DND-41 (cell line): ENCODE results near the gene B3GALT6.
A peak's percentile ranks its signal among the peaks of the same experiment; 100 is the strongest.

Experiments used
- ATAC-seq: fragments of 200-7000 bp; cut with Tn5 transposase; 3 replicates; pipeline ENCODE4 v1.9.1; 2021; ENCODE audit warnings: low read depth; ENCODE audit not compliant: insufficient read depth
- DNase-seq: peaks from one replicate; pipeline ENCODE4 v3.0.0-alpha.2; 2020
- H2AFZ ChIP-seq: 2 replicates; pipeline ENCODE4 v1.6.0; 2012; ENCODE audit warnings: low read depth, low read length
- H3K27ac ChIP-seq: 2 replicates; pipeline ENCODE4 v1.5.1; 2012; ENCODE audit warnings: low read length, inconsistent platforms
- H3K27me3 ChIP-seq: fragments of 200-600 bp; sonication (generic); 2 replicates; pipeline ENCODE4 v1.6.0; 2012; ENCODE audit warnings: low read length, mild to moderate bottlenecking, inconsistent platforms; ENCODE audit not compliant: insufficient read depth, poor library complexity
- H3K36me3 ChIP-seq: 2 replicates; pipeline ENCODE4 v1.5.1; 2012; ENCODE audit warnings: low read length, inconsistent platforms; ENCODE audit not compliant: insufficient read depth
- H3K4me1 ChIP-seq: 2 replicates; pipeline ENCODE4 v1.5.1; 2012; ENCODE audit warnings: mild to moderate bottlenecking, low read length; ENCODE audit not compliant: insufficient read depth
- H3K4me2 ChIP-seq: 2 replicates; pipeline ENCODE4 v1.6.0; 2012; ENCODE audit warnings: mild to moderate bottlenecking, moderate library complexity, low read length, inconsistent platforms; ENCODE audit not compliant: insufficient read depth
- H3K4me3 ChIP-seq, 2 experiments: fragments of 200-600 bp in 1 of 2; shearing (Covaris generic) in 1 of 2; 2 replicates each; pipeline ENCODE4 v1.5.1; 2012 to 2016; ENCODE audit warnings: inconsistent platforms in 2 of 2, low read length in 2 of 2, mild to moderate bottlenecking in 2 of 2, low read depth in 1 of 2, moderate library complexity in 1 of 2
- H3K79me2 ChIP-seq: 2 replicates; pipeline ENCODE4 v1.6.0; 2012; ENCODE audit warnings: low read length, inconsistent platforms; ENCODE audit not compliant: insufficient read depth
- H3K9ac ChIP-seq: 2 replicates; pipeline ENCODE4 v1.6.0; 2012; ENCODE audit warnings: low read depth, mild to moderate bottlenecking, inconsistent platforms, low read length, moderate library complexity
- H3K9me3 ChIP-seq: 2 replicates; pipeline ENCODE4 v1.5.1; 2012; ENCODE audit warnings: low read length, moderate library complexity, mild to moderate bottlenecking, inconsistent platforms; ENCODE audit not compliant: insufficient read depth, severe bottlenecking
- H4K20me1 ChIP-seq: 2 replicates; pipeline ENCODE4 v1.6.0; 2012; ENCODE audit warnings: low read length; ENCODE audit not compliant: insufficient read depth
- EZH2 ChIP-seq: IDR thresholded peaks from 3 replicates; pipeline ENCODE4 v1.6.1; 2012; ENCODE audit warnings: borderline replicate concordance, low read depth, mild to moderate bottlenecking, moderate library complexity, low read length, inconsistent platforms; ENCODE audit not compliant: severe bottlenecking
- TF ChIP-seq, protein P1 (sequence below): IDR thresholded peaks from 2 replicates; pipeline ENCODE4 v1.5.1; 2012; ENCODE audit warnings: borderline replicate concordance, low read length, moderate library complexity, mild to moderate bottlenecking; ENCODE audit not compliant: poor library complexity, severe bottlenecking; ENCODE audit errors: extremely low read depth

The B3GALT6 gene

DNA sequence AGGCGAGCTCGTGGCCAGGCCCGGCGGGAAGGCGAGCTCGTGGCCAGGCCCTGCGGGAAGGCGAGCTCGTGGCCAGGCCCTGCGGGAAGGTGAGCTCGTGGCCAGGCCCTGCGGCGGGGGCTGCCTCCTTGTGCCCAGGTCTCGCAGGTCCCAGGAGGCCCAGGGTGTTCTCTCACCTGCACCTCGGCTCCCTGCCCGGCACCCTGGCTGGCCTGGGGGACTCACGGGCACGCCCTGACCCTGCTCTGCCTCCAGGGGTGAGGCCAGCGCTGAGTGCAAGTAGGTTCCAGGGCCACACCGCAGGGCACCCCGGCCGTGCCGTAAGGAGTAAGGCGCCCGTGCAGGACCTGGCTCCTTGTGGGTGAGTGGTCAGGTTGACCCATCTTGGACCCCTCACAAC is 4.7 kb upstream of the B3GALT6 start:
- TF ChIP-seq, protein P1, sequence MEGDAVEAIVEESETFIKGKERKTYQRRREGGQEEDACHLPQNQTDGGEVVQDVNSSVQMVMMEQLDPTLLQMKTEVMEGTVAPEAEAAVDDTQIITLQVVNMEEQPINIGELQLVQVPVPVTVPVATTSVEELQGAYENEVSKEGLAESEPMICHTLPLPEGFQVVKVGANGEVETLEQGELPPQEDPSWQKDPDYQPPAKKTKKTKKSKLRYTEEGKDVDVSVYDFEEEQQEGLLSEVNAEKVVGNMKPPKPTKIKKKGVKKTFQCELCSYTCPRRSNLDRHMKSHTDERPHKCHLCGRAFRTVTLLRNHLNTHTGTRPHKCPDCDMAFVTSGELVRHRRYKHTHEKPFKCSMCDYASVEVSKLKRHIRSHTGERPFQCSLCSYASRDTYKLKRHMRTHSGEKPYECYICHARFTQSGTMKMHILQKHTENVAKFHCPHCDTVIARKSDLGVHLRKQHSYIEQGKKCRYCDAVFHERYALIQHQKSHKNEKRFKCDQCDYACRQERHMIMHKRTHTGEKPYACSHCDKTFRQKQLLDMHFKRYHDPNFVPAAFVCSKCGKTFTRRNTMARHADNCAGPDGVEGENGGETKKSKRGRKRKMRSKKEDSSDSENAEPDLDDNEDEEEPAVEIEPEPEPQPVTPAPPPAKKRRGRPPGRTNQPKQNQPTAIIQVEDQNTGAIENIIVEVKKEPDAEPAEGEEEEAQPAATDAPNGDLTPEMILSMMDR: no peak
- TF ChIP-seq EZH2: no peak
- no peaks in the 10 kb centered on the region for H3K9me3 ChIP-seq
- no peak overlapping the region for H3K9ac ChIP-seq
- peaks cover 64% of the 10 kb centered on the region for H4K20me1 ChIP-seq
- no peak overlapping the region for H3K27ac ChIP-seq
- no peak overlapping the region for H3K4me3 ChIP-seq
- H3K4me2 ChIP-seq: no peak overlapping the region
- peaks cover 79% of the 10 kb centered on the region for H3K36me3 ChIP-seq
- DNase-seq (no peak), ATAC-seq (no peak)
- H3K79me2 ChIP-seq: peaks cover 77% of the 10 kb centered on the region
- no peak overlapping the region for H2AFZ ChIP-seq
- H3K27me3 ChIP-seq: no peaks in the 10 kb centered on the region
- H3K4me1 ChIP-seq: peaks cover 17% of the 10 kb centered on the region

DNA sequence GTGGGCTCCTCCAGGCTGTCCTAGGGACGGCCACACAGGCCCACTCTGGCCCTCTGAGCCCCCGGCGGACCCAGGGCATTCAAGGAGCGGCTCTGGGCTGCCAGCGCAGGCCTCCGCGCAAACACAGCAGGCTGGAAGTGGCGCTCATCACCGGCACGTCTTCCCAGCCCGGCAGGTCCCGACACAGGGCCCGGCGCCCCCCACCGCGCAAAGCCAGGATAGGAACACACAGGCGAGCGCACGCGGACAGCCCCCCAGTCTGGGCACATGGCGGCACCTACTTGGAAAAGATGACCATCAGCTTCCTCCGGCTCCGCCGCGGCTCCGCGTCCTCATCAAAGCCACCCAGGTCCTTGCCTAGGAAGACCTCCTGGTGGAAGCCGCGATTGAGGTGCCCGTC is 3.9 kb upstream of the B3GALT6 start:
- no peak overlapping the region for H3K4me3 ChIP-seq
- no peak overlapping the region for H2AFZ ChIP-seq
- H3K27ac ChIP-seq: no peak overlapping the region
- peaks cover 80% of the 10 kb centered on the region for H3K79me2 ChIP-seq
- peaks cover 25% of the 10 kb centered on the region for H3K4me1 ChIP-seq
- no peak overlapping the region for H3K9ac ChIP-seq
- no peak for TF ChIP-seq EZH2
- TF ChIP-seq, protein P1: no peak
- peaks cover 58% of the 10 kb centered on the region for H4K20me1 ChIP-seq
- DNase-seq (no peak), ATAC-seq (no peak)
- no peaks in the 10 kb centered on the region for H3K9me3 ChIP-seq
- H3K27me3 ChIP-seq: no peaks in the 10 kb centered on the region
- H3K4me2 ChIP-seq: no peak overlapping the region
- peaks cover 74% of the 10 kb centered on the region for H3K36me3 ChIP-seq

DNA sequence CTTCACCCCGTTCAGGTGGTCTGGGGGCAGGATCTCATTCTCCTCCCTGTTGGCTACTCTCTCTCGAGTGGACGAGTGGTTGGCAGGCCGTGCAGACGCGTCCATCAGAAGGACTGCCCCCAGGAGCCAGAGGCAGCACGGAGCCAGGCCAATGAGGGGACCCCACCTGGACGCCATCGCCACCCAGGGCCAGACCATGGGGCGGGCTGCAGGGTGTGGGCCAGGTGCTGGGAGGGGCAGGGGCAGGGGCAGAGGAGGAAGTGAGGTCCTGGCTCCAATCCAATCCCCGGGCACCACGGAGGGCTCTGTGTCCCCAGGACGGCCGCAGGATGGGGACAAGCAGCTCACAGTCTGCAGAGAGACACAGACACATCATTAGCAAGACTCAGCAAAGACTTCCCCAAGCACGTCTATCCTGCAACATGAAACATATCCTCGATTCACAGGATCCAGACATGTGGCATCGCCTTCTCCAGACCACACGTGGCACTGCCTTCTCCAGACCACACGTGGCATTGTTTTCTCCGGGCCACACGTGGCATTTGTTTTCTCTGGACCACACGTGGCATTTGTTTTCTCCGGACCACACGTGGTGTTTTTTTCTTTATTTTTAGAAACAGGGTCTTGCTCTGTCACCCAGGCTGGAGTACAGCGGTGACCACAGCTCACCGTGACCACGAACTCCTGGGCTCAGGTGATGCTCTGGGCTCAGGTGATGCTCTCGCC is 3.3 kb upstream of the B3GALT6 start:
- Histone ChIP-seq H2AFZ (no peak overlapping the region), H3K4me2 (peak overlapping the region; percentile 91; the same call in 1 of the 2 replicates), H3K9ac (no peak overlapping the region), H3K9me3 (no peaks in the 10 kb centered on the region), H4K20me1 (peaks cover 62% of the 10 kb centered on the region), H3K27me3 (no peaks in the 10 kb centered on the region), H3K36me3 (peaks cover 75% of the 10 kb centered on the region), H3K4me3 (no peak overlapping the region), H3K79me2 (peaks cover 85% of the 10 kb centered on the region), H3K4me1 (peaks cover 30% of the 10 kb centered on the region), H3K27ac (no peak overlapping the region)
- DNase-seq (no peak), ATAC-seq (no peak)
- TF ChIP-seq, protein P1: no peak
- no peak for TF ChIP-seq EZH2
